Upper lobe of right lung (tissue), 1 donor: ENCODE data around the gene AKAP3. TPM values are rescaled to one million over a fixed set of nuclear protein-coding genes. Genes with fewer than 3 reads are reported as not detected.

Source experiments
- ATAC-seq: fragments of 200-7000 bp; cut with Tn5 transposase; one replicate; pipeline ENCODE4 v1.9.1; 2020; ENCODE audit warnings: mild to moderate bottlenecking, moderate library complexity
- DNase-seq: peaks from one replicate; pipeline ENCODE4 v3.0.0-alpha.2; 2020
- H3K27ac ChIP-seq: fragments of 200-600 bp; one replicate; pipeline ENCODE4 v1.8.0; 2022
- H3K27me3 ChIP-seq: fragments of 200-600 bp; one replicate; pipeline ENCODE4 v1.8.0; 2022; ENCODE audit warnings: mild to moderate bottlenecking
- H3K36me3 ChIP-seq: fragments of 200-600 bp; one replicate; pipeline ENCODE4 v1.8.0; 2022
- H3K4me1 ChIP-seq: fragments of 200-600 bp; one replicate; pipeline ENCODE4 v1.8.0; 2022
- H3K4me3 ChIP-seq: fragments of 200-600 bp; one replicate; pipeline ENCODE4 v1.8.0; 2022; ENCODE audit warnings: mild to moderate bottlenecking
- H3K9me3 ChIP-seq: fragments of 200-600 bp; one replicate; pipeline ENCODE4 v1.8.0; 2022
- CTCF ChIP-seq: fragments of 200-600 bp; IDR thresholded peaks from one replicate; pipeline ENCODE4 v1.8.0; 2022; ENCODE audit warnings: antibody characterized with exemption
- intact Hi-C: fragments of 100-400 bp; cut with DNase I; formaldehyde crosslinking; loops from one replicate; pipeline ENCODE4 v1.11.0; 2022
- total RNA-seq: library from RNA; stranded (reverse); fragmentation: NEBNext Ultra II Directional; extraction: Animal tissue kit (Norgen Biotek cat#: 25700); gene quantifications from one replicate; pipeline ENCODE4 v1.2.1, GENCODE V29; 2021
- donor health status: DM: no; HTN: yes; CAD: no; lungs with severe emphysema.

AKAP3 gene
- total RNA-seq, 1 donor from 2014 or later, result 1.9 TPM

- H3K36me3 ChIP-seq, result peaks cover 55% of the 10 kb centered on the region
- no peak for ATAC-seq
Observed at GRCh38 chr12:4615667-4616066, 33.2 kb downstream of the AKAP3 start.

DNA sequence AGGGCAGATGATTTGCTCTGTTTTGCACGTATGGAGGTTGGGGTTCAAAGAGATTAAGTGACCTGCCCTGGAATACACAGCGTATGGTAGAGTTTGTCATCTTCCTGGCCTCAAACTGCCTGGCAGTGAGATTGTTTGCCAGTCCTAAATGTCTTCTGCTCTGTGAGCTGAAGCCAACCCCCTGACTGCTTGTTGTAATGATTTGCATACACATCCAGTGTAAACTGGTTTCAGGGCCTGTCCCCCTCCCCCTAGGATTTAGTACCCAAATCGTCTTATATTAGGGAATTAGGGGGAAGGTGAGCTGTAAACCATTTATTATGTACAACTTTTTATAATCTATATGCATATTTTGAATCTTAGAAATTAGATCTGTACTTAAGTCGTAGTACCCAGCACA is 38.4 kb downstream of the AKAP3 start:
- ATAC-seq, result no peak

More at GRCh38 chr12:4615667-4616066, 33.2 kb downstream of the AKAP3 start:
- intact Hi-C loops, result no loop called here
- H3K4me1 ChIP-seq, result no peaks in the 10 kb centered on the region
- no peaks in the 10 kb centered on the region for H3K27me3 ChIP-seq
- H3K27ac ChIP-seq, result no peak overlapping the region
- TF ChIP-seq CTCF, result no peak
- DNase-seq, result no peak
- H3K9me3 ChIP-seq, result no peaks in the 10 kb centered on the region
- H3K4me3 ChIP-seq, result no peak overlapping the region

GRCh38 chr12:4609071-4609470 is 39.8 kb downstream of the AKAP3 start:
- no peak overlapping the region for H3K27ac ChIP-seq
- H3K9me3 ChIP-seq, result no peaks in the 10 kb centered on the region
- TF ChIP-seq CTCF, result no peak
- ATAC-seq (no peak), DNase-seq (no peak)
- peaks cover 41% of the 10 kb centered on the region for H3K36me3 ChIP-seq
- peaks cover 5% of the 10 kb centered on the region for H3K4me1 ChIP-seq
- H3K4me3 ChIP-seq, result no peak overlapping the region
- no peaks in the 10 kb centered on the region for H3K27me3 ChIP-seq
- intact Hi-C loops, result no loop called here

More for the DNA sequence above, 38.4 kb downstream of the AKAP3 start:
- intact Hi-C loops, result no loop called here
- H3K27me3 ChIP-seq, result no peaks in the 10 kb centered on the region
- TF ChIP-seq CTCF, result no peak
- no peak overlapping the region for H3K27ac ChIP-seq
- no peaks in the 10 kb centered on the region for H3K9me3 ChIP-seq
- H3K4me3 ChIP-seq, result no peak overlapping the region
- no peak for DNase-seq
- H3K36me3 ChIP-seq, result peaks cover 55% of the 10 kb centered on the region
- peaks cover 5% of the 10 kb centered on the region for H3K4me1 ChIP-seq

DNA sequence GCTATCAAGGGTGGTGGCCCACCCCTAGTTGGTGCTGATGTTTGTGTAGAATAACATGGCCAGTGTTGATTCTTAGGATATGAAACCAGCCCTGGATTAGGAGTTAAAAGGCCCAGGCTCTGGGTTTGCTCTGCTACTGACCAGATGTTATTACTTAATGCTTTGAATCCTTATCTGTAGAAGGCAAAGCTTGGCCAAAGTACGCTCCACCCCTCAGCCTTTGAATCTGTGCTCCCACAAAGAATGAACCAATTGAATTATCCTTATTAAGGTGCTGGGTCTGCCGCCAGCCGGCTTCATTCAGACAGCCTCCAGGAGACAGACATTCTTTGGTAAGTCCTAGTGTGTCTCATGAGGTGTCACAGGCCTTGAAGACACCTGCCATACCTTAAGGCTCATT is 41.8 kb downstream of the AKAP3 start:
- no peak for TF ChIP-seq CTCF
- no peak overlapping the region for H3K4me3 ChIP-seq
- no peaks in the 10 kb centered on the region for H3K27me3 ChIP-seq
- ATAC-seq (no peak), DNase-seq (no peak)
- H3K27ac ChIP-seq, result no peak overlapping the region
- no peaks in the 10 kb centered on the region for H3K9me3 ChIP-seq
- peaks cover 21% of the 10 kb centered on the region for H3K36me3 ChIP-seq
- intact Hi-C loops, result no loop called here
- H3K4me1 ChIP-seq, result peaks cover 5% of the 10 kb centered on the region

DNA sequence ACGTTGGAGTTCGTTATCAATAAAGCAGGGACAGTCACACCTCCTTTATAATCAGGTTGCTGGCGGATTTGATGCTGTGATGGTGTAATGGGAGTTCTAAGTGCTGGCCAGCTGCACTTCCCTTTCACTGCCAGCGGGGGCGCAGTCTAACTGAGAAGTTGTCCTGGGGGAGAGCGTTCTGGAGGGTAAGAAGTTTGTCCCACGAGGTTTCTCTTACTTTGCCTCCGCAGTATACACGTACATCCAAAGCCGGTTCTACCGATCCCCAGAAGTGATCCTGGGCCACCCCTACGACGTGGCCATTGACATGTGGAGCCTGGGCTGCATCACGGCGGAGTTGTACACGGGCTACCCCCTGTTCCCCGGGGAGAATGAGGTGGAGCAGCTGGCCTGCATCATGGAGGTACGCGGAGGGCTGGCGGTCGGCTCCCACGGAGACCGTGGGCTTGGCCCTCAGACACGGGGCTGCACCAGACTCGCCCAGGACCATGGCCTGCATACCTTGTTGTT is 44.1 kb downstream of the AKAP3 start:
- intact Hi-C loops, result no loop called here
- Histone ChIP-seq H3K27ac (peak overlapping the region; percentile 69), H3K9me3 (no peaks in the 10 kb centered on the region), H3K27me3 (no peaks in the 10 kb centered on the region), H3K4me1 (peaks cover 5% of the 10 kb centered on the region), H3K36me3 (no peaks in the 10 kb centered on the region), H3K4me3 (peak overlapping the region; percentile 71)
- DNase-seq (peak; percentile 87), ATAC-seq (peak; percentile 100)
- TF ChIP-seq CTCF, result peak; percentile 99

DNA sequence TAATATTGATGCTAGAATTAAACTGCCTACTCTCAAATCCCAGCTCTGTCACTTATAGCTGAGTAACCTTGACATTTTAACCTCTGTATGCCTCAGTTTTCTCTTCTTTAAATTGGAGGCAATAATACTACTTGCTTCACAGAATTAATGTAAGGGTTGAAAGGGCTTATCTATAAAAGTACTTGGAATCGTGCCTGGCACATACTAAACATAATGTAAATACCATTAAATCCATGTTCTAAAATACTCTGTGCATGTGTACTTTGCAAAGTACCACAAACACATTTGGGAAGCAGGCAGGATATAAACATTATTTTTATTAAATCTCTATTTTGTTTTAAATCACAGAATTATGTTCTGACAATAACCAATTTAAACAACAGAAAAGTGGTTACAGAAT is 44.9 kb downstream of the AKAP3 start:
- no peaks in the 10 kb centered on the region for H3K36me3 ChIP-seq
- intact Hi-C loops, result no loop called here
- H3K27me3 ChIP-seq, result no peaks in the 10 kb centered on the region

More for the DNA sequence above, 44.9 kb downstream of the AKAP3 start:
- Histone ChIP-seq H3K9me3 (no peaks in the 10 kb centered on the region), H3K4me1 (peaks cover 5% of the 10 kb centered on the region), H3K4me3 (no peak overlapping the region), H3K27ac (no peak overlapping the region)
- DNase-seq (no peak), ATAC-seq (no peak)
- TF ChIP-seq CTCF, result no peak
